Neural cell (in vitro differentiated cells): ENCODE results near the gene PLCD1. TPM values are rescaled to one million over a fixed set of nuclear protein-coding genes. Genes with fewer than 3 reads are reported as not detected.

Source experiments
- H2AFZ ChIP-seq: fragments of 200-600, 300-800 bp; sonication (generic), shearing (Covaris generic); 2 replicates; pipeline ENCODE4 v1.6.0; 2014; ENCODE audit warnings: low read depth, mild to moderate bottlenecking, antibody characterized with exemption, low read length, moderate library complexity
- H3F3A ChIP-seq: fragments of 200-600 bp; shearing (Covaris generic); 2 replicates; pipeline ENCODE4 v1.6.1; 2016; ENCODE audit warnings: mild to moderate bottlenecking, moderate library complexity, mixed read lengths, antibody characterized with exemption, low read length; ENCODE audit not compliant: insufficient read depth, poor library complexity, severe bottlenecking
- H3K27ac ChIP-seq: fragments of 200-600, 300-800 bp; sonication (generic), shearing (Covaris generic); 2 replicates; pipeline ENCODE4 v1.5.1; 2014; ENCODE audit warnings: mild to moderate bottlenecking, low read length, moderate library complexity
- H3K27me3 ChIP-seq: fragments of 300-800, 200-600 bp; sonication (generic), shearing (Covaris generic); 2 replicates; pipeline ENCODE4 v1.6.0; 2014; ENCODE audit warnings: mild to moderate bottlenecking, low read depth, low read length, moderate library complexity; ENCODE audit not compliant: insufficient read depth
- H3K36me3 ChIP-seq: fragments of 300-800, 200-600 bp; sonication (generic), shearing (Covaris generic); 2 replicates; pipeline ENCODE4 v1.5.1; 2014; ENCODE audit warnings: mild to moderate bottlenecking, antibody characterized with exemption, low read length, moderate library complexity; ENCODE audit not compliant: insufficient read depth
- H3K4me2 ChIP-seq: fragments of 300-800, 200-600 bp; sonication (generic), shearing (Covaris generic); 2 replicates; pipeline ENCODE4 v1.6.0; 2014; ENCODE audit warnings: mild to moderate bottlenecking, low read length
- H3K4me3 ChIP-seq: fragments of 300-800, 200-600 bp; sonication (generic), shearing (Covaris generic); 2 replicates; pipeline ENCODE4 v1.5.1; 2014; ENCODE audit warnings: mild to moderate bottlenecking, low read length, moderate library complexity
- H3K79me2 ChIP-seq: fragments of 200-600 bp; shearing (Covaris generic); replicated peaks from 2 replicates; pipeline ENCODE4 v1.6.0; 2014; ENCODE audit warnings: mild to moderate bottlenecking, low read length, moderate library complexity; ENCODE audit not compliant: insufficient read depth
- H3K9ac ChIP-seq: fragments of 300-800, 200-600 bp; sonication (generic), shearing (Covaris generic); 2 replicates; pipeline ENCODE4 v1.6.1; 2016; ENCODE audit warnings: mild to moderate bottlenecking, low read length, mixed read lengths
- H3K9me2 ChIP-seq: fragments of 200-600 bp; shearing (Covaris generic); 2 replicates; pipeline ENCODE4 v1.6.1; 2016; ENCODE audit warnings: mild to moderate bottlenecking, low read length, mixed read lengths; ENCODE audit not compliant: insufficient read depth
- H3K9me3 ChIP-seq: fragments of 200-600, 300-800 bp; sonication (generic), shearing (Covaris generic); 2 replicates; pipeline ENCODE4 v1.6.1; 2016; ENCODE audit warnings: mild to moderate bottlenecking, mixed run types, low read length, moderate library complexity, mixed read lengths
- H4K20me1 ChIP-seq: fragments of 200-600 bp; shearing (Covaris generic); 2 replicates; pipeline ENCODE4 v1.6.1; 2016; ENCODE audit warnings: mild to moderate bottlenecking, mixed run types; ENCODE audit not compliant: insufficient read depth
- CTCF ChIP-seq: fragments of 450-650 bp; IDR thresholded peaks from 2 replicates; pipeline ENCODE4 v1.5.1; 2014; ENCODE audit warnings: antibody characterized with exemption, mild to moderate bottlenecking, moderate library complexity; ENCODE audit not compliant: poor library complexity, severe bottlenecking
- EP300 ChIP-seq: fragments of 450-650 bp; conservative IDR thresholded peaks from 2 replicates; pipeline ENCODE4 v1.6.1; 2014; ENCODE audit warnings: antibody characterized with exemption, mild to moderate bottlenecking, moderate library complexity; ENCODE audit not compliant: poor library complexity, severe bottlenecking
- EZH2 ChIP-seq: fragments of 200-600, 300-800 bp; shearing (Covaris generic), sonication (generic); IDR thresholded peaks from 2 replicates; pipeline ENCODE4 v1.6.1; 2014; ENCODE audit warnings: antibody characterized with exemption, low read length, borderline replicate concordance, mild to moderate bottlenecking; ENCODE audit not compliant: insufficient read depth, poor library complexity, severe bottlenecking
- MXI1 ChIP-seq: fragments of 450-650 bp; conservative IDR thresholded peaks from 2 replicates; pipeline ENCODE4 v1.6.1; 2014; ENCODE audit warnings: antibody characterized with exemption, mild to moderate bottlenecking; ENCODE audit not compliant: poor library complexity, severe bottlenecking
- POLR2AphosphoS5 ChIP-seq: IDR thresholded peaks from 2 replicates; pipeline ENCODE4 v1.6.1; 2012
- RAD21 ChIP-seq: fragments of 450-650 bp; conservative IDR thresholded peaks from 2 replicates; pipeline ENCODE4 v1.6.1; 2014; ENCODE audit warnings: antibody characterized with exemption, mild to moderate bottlenecking, moderate library complexity
- REST ChIP-seq: IDR thresholded peaks from 2 replicates; pipeline ENCODE4 v1.6.1; 2012; ENCODE audit warnings: borderline replicate concordance
- SMC3 ChIP-seq: fragments of 450-650 bp; conservative IDR thresholded peaks from 2 replicates; pipeline ENCODE4 v1.6.1; 2014; ENCODE audit warnings: antibody characterized with exemption, mild to moderate bottlenecking, moderate library complexity; ENCODE audit not compliant: poor library complexity
- TAF1 ChIP-seq: IDR thresholded peaks from 2 replicates; pipeline ENCODE4 v1.6.1; 2012; ENCODE audit warnings: low read depth
- polyA plus RNA-seq: library from polyadenylated mRNA; depleted of rRNA; stranded (reverse); fragments of >200 nt; gene quantifications from 2 replicates; pipeline ENCODE4 v1.2.3, GENCODE V29; 2014

PLCD1 gene
- polyA plus RNA-seq, 1 donor from 2014 or later, result 4.6 TPM

GRCh38 chr3:37963016-37963415, 66.4 kb downstream of the PLCD1 start:
- no peak for TF ChIP-seq REST
- no peak for TF ChIP-seq EZH2
- no peak for TF ChIP-seq TAF1
- no peak for TF ChIP-seq RAD21
- no peak for TF ChIP-seq SMC3
- TF ChIP-seq POLR2AphosphoS5, result no peak
- no peak for TF ChIP-seq CTCF
- TF ChIP-seq EP300, result no peak
- TF ChIP-seq MXI1, result no peak
- no peaks in the 10 kb centered on the region for H3K9me3 ChIP-seq
- no peaks in the 10 kb centered on the region for H3K79me2 ChIP-seq
- no peak overlapping the region for H3K9ac ChIP-seq
- no peak overlapping the region for H3K4me2 ChIP-seq
- H3K4me3 ChIP-seq, result no peak overlapping the region
- no peak overlapping the region for H3K27ac ChIP-seq
- no peaks in the 10 kb centered on the region for H3F3A ChIP-seq
- H2AFZ ChIP-seq, result no peak overlapping the region
- H3K36me3 ChIP-seq, result no peaks in the 10 kb centered on the region
- no peaks in the 10 kb centered on the region for H3K9me2 ChIP-seq
- no peaks in the 10 kb centered on the region for H3K27me3 ChIP-seq
- H4K20me1 ChIP-seq, result no peaks in the 10 kb centered on the region

GRCh38 chr3:37961622-37962431, 67.6 kb downstream of the PLCD1 start:
- Histone ChIP-seq H3K4me3 (no peak overlapping the region), H3K27ac (no peak overlapping the region), H3K4me2 (no peak overlapping the region), H3K9me2 (no peaks in the 10 kb centered on the region), H3K79me2 (no peaks in the 10 kb centered on the region), H3K9ac (no peak overlapping the region), H3K9me3 (no peaks in the 10 kb centered on the region), H2AFZ (no peak overlapping the region), H3F3A (no peaks in the 10 kb centered on the region), H3K36me3 (no peaks in the 10 kb centered on the region), H4K20me1 (no peaks in the 10 kb centered on the region), H3K27me3 (no peaks in the 10 kb centered on the region)
- TF ChIP-seq SMC3, result no peak
- TF ChIP-seq TAF1, result no peak
- no peak for TF ChIP-seq RAD21
- TF ChIP-seq MXI1, result no peak
- TF ChIP-seq EP300, result no peak
- TF ChIP-seq POLR2AphosphoS5, result no peak
- TF ChIP-seq REST, result no peak
- no peak for TF ChIP-seq EZH2
- no peak for TF ChIP-seq CTCF
